A549 (cell line): Measurements from ENCODE around the gene GPX6. TPM values are rescaled to one million over a fixed set of nuclear protein-coding genes. Genes with fewer than 3 reads are reported as not detected.

Experiments
- ATAC-seq, 2 experiments: fragments of 200-7000 bp in 1 of 2; fragments of >200 bp in 1 of 2; cut with Nextera tagmentation in 1 of 2; cut with Tn5 transposase in 1 of 2; 3 replicates each; pipeline versions ENCODE4 v1.8.0 to v1.9.1; 2018 to 2020; ENCODE audit warnings: mild to moderate bottlenecking in 1 of 2, moderate library complexity in 1 of 2
- CTCF ChIA-PET: fragments of 300-600 bp; sonication (Branson Sonifier 250); formaldehyde crosslinking; extraction: SDS; loops from one replicate; lab custom pipeline; 2021; ENCODE audit warnings: antibody characterized with exemption, inconsistent platforms; lab: Yijun Ruan, JAX
- POLR2A ChIA-PET: fragments of 350-600 bp; formaldehyde crosslinking; extraction: SDS; loops from one replicate; lab custom pipeline; 2021; ENCODE audit warnings: antibody characterized with exemption, inconsistent platforms; lab: Yijun Ruan, JAX
- DNase-seq, 2 experiments: peaks; one replicate each; pipeline versions ENCODE4 v3.0.0 to v3.0.0-alpha.2; 2011 to 2016; ENCODE audit warnings: low read depth in 1 of 2, low spot score in 1 of 2
- FAIRE-seq: peaks from 2 replicates; lab custom pipeline; 2011; peaks lifted over from hg19 to GRCh38; lab: Jason Lieb, UNC
- H3K27ac ChIP-seq, 2 experiments: fragments of >200 bp; sonication (Bioruptor Twin); formaldehyde crosslinking; 3 replicates each; pipeline ENCODE4 v1.5.1; 2016 to 2017
- H3K4me1 ChIP-seq: fragments of >200 bp; sonication (Bioruptor Twin); formaldehyde crosslinking; 3 replicates; pipeline ENCODE4 v1.6.1; 2016
- H3K4me2 ChIP-seq: fragments of >200 bp; sonication (Bioruptor Twin); formaldehyde crosslinking; 3 replicates; pipeline ENCODE4 v1.6.1; 2016
- H3K4me3 ChIP-seq: fragments of >200 bp; sonication (Bioruptor Twin); formaldehyde crosslinking; 3 replicates; pipeline ENCODE4 v1.5.1; 2016
- H3K9me3 ChIP-seq: fragments of >200 bp; sonication (Bioruptor Twin); formaldehyde crosslinking; 3 replicates; pipeline ENCODE4 v1.6.1; 2016
- CBX8 ChIP-seq: fragments of 200-600 bp; sonication (generic); IDR thresholded peaks from 2 replicates; pipeline ENCODE4 v1.6.1; 2016
- CEBPB ChIP-seq, 2 experiments: fragments of >200 bp in 1 of 2; sonication (Bioruptor Twin) in 1 of 2; formaldehyde crosslinking in 1 of 2; IDR thresholded peaks; 2 replicates each; pipeline ENCODE4 v1.6.1; 2012 to 2016
- EHF ChIP-seq: fragments of 250-450 bp; sonication (Bioruptor Pico); IDR thresholded peaks from 2 replicates; pipeline ENCODE4 v1.5.0; 2020; ENCODE audit warnings: mild to moderate bottlenecking
- ELK1 ChIP-seq: fragments of 150-350 bp; IDR thresholded peaks from 2 replicates; pipeline ENCODE4 v1.6.1; 2014; ENCODE audit warnings: low read depth, mild to moderate bottlenecking, low read length
- ESRRA ChIP-seq: fragments of 150-350 bp; IDR thresholded peaks from 2 replicates; pipeline ENCODE4 v1.6.1; 2014; ENCODE audit warnings: mild to moderate bottlenecking, low read length, borderline replicate concordance
- GATA3 ChIP-seq: IDR thresholded peaks from 2 replicates; pipeline ENCODE4 v1.6.1; 2012; ENCODE audit warnings: borderline replicate concordance
- HDAC2 ChIP-seq: fragments of 200-600 bp; sonication (generic); IDR thresholded peaks from 2 replicates; pipeline ENCODE4 v1.6.1; 2016
- HES2 ChIP-seq: fragments of >200 bp; sonication (Bioruptor Twin); formaldehyde crosslinking; IDR thresholded peaks from 2 replicates; pipeline ENCODE4 v1.6.1; 2016
- HEYL ChIP-seq: fragments of 250-450 bp; sonication (Bioruptor Pico); IDR thresholded peaks from 2 replicates; pipeline ENCODE4 v1.8.0; 2021; ENCODE audit warnings: mild to moderate bottlenecking, moderate library complexity
- HOXA7 ChIP-seq: fragments of 250-450 bp; sonication (Bioruptor Pico); IDR thresholded peaks from 2 replicates; pipeline ENCODE4 v1.5.0; 2020; ENCODE audit warnings: mild to moderate bottlenecking, moderate library complexity
- HOXB13 ChIP-seq: fragments of 250-450 bp; sonication (Bioruptor Pico); IDR thresholded peaks from 2 replicates; pipeline ENCODE4 v1.5.0; 2020; ENCODE audit warnings: low read depth, mild to moderate bottlenecking, moderate library complexity
- HOXB5 ChIP-seq: fragments of 250-450 bp; sonication (Bioruptor Pico); IDR thresholded peaks from 2 replicates; pipeline ENCODE4 v1.5.0; 2020; ENCODE audit warnings: mild to moderate bottlenecking, moderate library complexity
- JUNB ChIP-seq: fragments of >200 bp; sonication (Bioruptor Twin); formaldehyde crosslinking; IDR thresholded peaks from 2 replicates; pipeline ENCODE4 v1.6.1; 2016
- KDM1A ChIP-seq: fragments of 200-600 bp; sonication (generic); IDR thresholded peaks from 2 replicates; pipeline ENCODE4 v1.6.1; 2016; ENCODE audit warnings: low read depth, mild to moderate bottlenecking
- KDM5A ChIP-seq: fragments of 200-600 bp; sonication (generic); IDR thresholded peaks from 2 replicates; pipeline ENCODE4 v1.6.1; 2016; ENCODE audit warnings: antibody characterized with exemption, mild to moderate bottlenecking
- MAZ ChIP-seq: fragments of 150-350 bp; IDR thresholded peaks from 2 replicates; pipeline ENCODE4 v1.6.1; 2014; ENCODE audit warnings: antibody characterized with exemption, low read depth, low read length, borderline replicate concordance
- NFE2L2 ChIP-seq: fragments of 150-350 bp; conservative IDR thresholded peaks from 2 replicates; pipeline ENCODE4 v1.6.1; 2014; ENCODE audit warnings: low read length
- POLR2A ChIP-seq: IDR thresholded peaks from 2 replicates; pipeline ENCODE4 v1.6.1; 2012; ENCODE audit warnings: mild to moderate bottlenecking, low read length
- RAD21 ChIP-seq, 2 experiments: fragments of >200 bp in 1 of 2; sonication (Bioruptor Twin) in 1 of 2; formaldehyde crosslinking in 1 of 2; IDR thresholded peaks in 1 of 2; conservative IDR thresholded peaks in 1 of 2; 2 replicates in 1 of 2; 3 replicates in 1 of 2; pipeline ENCODE4 v1.6.1; 2012 to 2018; ENCODE audit warnings: inconsistent platforms in 1 of 2
- REST ChIP-seq: fragments of 200-600 bp; sonication (generic); IDR thresholded peaks from 2 replicates; pipeline ENCODE4 v1.6.1; 2016; ENCODE audit warnings: antibody characterized with exemption, mild to moderate bottlenecking, moderate library complexity
- TFCP2L1 ChIP-seq: fragments of 250-450 bp; sonication (Bioruptor Pico); IDR thresholded peaks from 2 replicates; pipeline ENCODE4 v1.5.0; 2021; ENCODE audit warnings: mild to moderate bottlenecking
- ZSCAN20 ChIP-seq: fragments of 250-450 bp; sonication (Bioruptor Pico); IDR thresholded peaks from 2 replicates; pipeline ENCODE4 v1.8.0; 2022; ENCODE audit warnings: mild to moderate bottlenecking, moderate library complexity
- WGBS: methylation state at CpG from one replicate; pipeline ENCODE4 v1.1.6; 2017; ENCODE audit errors: missing lambda C conversion rate; 5-methylcytosine and 5-hydroxymethylcytosine counted together
- polyA plus RNA-seq, 4 experiments: library from polyadenylated mRNA; depleted of rRNA in 3 of 4; stranded (reverse); fragments of >200 nt; fragmentation: RNase III in 1 of 4; extraction: RNeasy Plus Mini Kit Qiagen cat#74134 plus additional on column Dnase treatment in 1 of 4; gene quantifications; 2 replicates in 3 of 4; 3 replicates in 1 of 4; pipeline ENCODE4 v1.2.3, GENCODE V29; 2011 to 2017
- TF ChIP-seq, protein P1 (sequence below): IDR thresholded peaks from 2 replicates; pipeline ENCODE4 v1.6.1; 2012; ENCODE audit warnings: low read depth, borderline replicate concordance
- TF ChIP-seq, protein P2 (sequence below): fragments of 250-450 bp; sonication (Bioruptor Pico); IDR thresholded peaks from 2 replicates; pipeline ENCODE4 v1.5.0; 2020; ENCODE audit warnings: low read depth, mild to moderate bottlenecking, moderate library complexity
- TF ChIP-seq, protein P3 (sequence below): fragments of 450-650 bp; IDR thresholded peaks from 2 replicates; pipeline ENCODE4 v1.6.1; 2014; ENCODE audit warnings: antibody characterized with exemption
- TF ChIP-seq, protein P4 (sequence below): fragments of >200 bp; sonication (Bioruptor Twin); formaldehyde crosslinking; IDR thresholded peaks from 3 replicates; pipeline ENCODE4 v1.5.1; 2016

The GPX6 gene
- polyA plus RNA-seq, 2 of the 4 experiments (the other 2 are of a cell fraction): not detected

DNA sequence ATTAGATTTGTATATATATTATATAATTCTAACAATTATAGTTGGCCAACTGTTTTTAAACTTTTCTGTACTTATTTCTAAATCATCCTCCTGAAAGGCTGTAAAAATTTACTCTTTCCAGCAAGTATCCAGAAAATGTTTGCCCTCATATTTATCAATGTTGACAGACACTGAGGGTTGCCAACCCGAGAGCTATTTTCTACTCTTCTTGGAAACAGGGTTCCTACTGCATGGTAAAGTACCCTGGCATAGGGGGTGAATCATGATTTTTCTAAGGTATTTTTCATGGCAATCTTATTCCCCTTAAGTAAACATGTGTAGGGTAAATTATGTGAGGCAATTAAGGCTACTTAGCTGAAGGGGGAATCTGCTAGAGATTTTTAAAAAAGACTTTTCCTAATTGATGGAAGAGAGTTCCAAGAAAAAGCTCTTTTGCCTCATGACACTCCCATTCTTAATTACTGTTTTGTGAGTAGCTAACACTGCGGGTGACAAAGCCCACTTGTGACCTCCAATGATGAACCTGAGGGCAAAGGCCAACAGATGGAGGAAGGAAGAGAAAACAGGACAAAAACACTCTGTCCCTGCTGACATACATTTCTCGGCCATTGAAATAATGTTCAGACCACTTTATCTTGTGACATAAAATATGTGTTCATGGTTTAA is 48.0 kb upstream of the GPX6 start:
- CTCF ChIA-PET: no interaction called here
- Histone ChIP-seq H3K4me2 (no peak overlapping the region), H3K27ac (no peak overlapping the region), H3K4me3 (no peak overlapping the region), H3K4me1 (peaks cover 8% of the 10 kb centered on the region), H3K9me3 (peaks cover 3% of the 10 kb centered on the region; the same call in 1 of the 3 replicates)
- DNase-seq (no peak), FAIRE-seq (no peak), ATAC-seq (no peak)
- WGBS: 29% methylated on average over 3 of the region's 3 CpGs
- TF ChIP-seq RAD21 (conservative IDR thresholded peaks at IDR 0.05 in 1 of 2, IDR thresholded peaks at IDR 0.05 in 1 of 2) (no peak), HES2 (no peak), POLR2A (no peak), HOXB13 (CRISPR knock-in tag) (no peak), HEYL (CRISPR knock-in tag) (no peak), CEBPB (IDR thresholded peaks at IDR 0.05) (no peak), HOXA7 (CRISPR knock-in tag) (no peak), ESRRA (no peak), ZSCAN20 (CRISPR knock-in tag) (no peak), ELK1 (no peak)
- TF ChIP-seq, protein P1, sequence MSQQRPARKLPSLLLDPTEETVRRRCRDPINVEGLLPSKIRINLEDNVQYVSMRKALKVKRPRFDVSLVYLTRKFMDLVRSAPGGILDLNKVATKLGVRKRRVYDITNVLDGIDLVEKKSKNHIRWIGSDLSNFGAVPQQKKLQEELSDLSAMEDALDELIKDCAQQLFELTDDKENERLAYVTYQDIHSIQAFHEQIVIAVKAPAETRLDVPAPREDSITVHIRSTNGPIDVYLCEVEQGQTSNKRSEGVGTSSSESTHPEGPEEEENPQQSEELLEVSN: no peak
- TF ChIP-seq, protein P2, sequence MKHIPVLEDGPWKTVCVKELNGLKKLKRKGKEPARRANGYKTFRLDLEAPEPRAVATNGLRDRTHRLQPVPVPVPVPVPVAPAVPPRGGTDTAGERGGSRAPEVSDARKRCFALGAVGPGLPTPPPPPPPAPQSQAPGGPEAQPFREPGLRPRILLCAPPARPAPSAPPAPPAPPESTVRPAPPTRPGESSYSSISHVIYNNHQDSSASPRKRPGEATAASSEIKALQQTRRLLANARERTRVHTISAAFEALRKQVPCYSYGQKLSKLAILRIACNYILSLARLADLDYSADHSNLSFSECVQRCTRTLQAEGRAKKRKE: no peak
- POLR2A ChIA-PET: no interaction called here

GRCh38 chr6:28558629-28559028 is 43.0 kb upstream of the GPX6 start:
- no peak overlapping the region for H3K27ac ChIP-seq
- H3K4me2 ChIP-seq: no peak overlapping the region
- H3K4me1 ChIP-seq: no peaks in the 10 kb centered on the region
- WGBS: 56% methylated on average over 3 of the region's 3 CpGs
- DNase-seq: no peak
- H3K9me3 ChIP-seq: no peaks in the 10 kb centered on the region
- ATAC-seq: no peak
- FAIRE-seq: no peak
- ChIA-PET POLR2A (no interaction called here), CTCF (no interaction called here)
- TF ChIP-seq MAZ (no peak), EHF (CRISPR knock-in tag) (no peak), NFE2L2 (no peak), KDM5A (no peak), KDM1A (no peak), HDAC2 (no peak), HOXB5 (CRISPR knock-in tag) (no peak), GATA3 (no peak), REST (no peak), CEBPB (IDR thresholded peaks at IDR 0.05) (no peak), TFCP2L1 (no peak), CBX8 (no peak), JUNB (no peak)
- TF ChIP-seq, protein P3, sequence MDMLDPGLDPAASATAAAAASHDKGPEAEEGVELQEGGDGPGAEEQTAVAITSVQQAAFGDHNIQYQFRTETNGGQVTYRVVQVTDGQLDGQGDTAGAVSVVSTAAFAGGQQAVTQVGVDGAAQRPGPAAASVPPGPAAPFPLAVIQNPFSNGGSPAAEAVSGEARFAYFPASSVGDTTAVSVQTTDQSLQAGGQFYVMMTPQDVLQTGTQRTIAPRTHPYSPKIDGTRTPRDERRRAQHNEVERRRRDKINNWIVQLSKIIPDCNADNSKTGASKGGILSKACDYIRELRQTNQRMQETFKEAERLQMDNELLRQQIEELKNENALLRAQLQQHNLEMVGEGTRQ: no peak
- TF ChIP-seq, protein P1: no peak
- TF ChIP-seq, protein P4, sequence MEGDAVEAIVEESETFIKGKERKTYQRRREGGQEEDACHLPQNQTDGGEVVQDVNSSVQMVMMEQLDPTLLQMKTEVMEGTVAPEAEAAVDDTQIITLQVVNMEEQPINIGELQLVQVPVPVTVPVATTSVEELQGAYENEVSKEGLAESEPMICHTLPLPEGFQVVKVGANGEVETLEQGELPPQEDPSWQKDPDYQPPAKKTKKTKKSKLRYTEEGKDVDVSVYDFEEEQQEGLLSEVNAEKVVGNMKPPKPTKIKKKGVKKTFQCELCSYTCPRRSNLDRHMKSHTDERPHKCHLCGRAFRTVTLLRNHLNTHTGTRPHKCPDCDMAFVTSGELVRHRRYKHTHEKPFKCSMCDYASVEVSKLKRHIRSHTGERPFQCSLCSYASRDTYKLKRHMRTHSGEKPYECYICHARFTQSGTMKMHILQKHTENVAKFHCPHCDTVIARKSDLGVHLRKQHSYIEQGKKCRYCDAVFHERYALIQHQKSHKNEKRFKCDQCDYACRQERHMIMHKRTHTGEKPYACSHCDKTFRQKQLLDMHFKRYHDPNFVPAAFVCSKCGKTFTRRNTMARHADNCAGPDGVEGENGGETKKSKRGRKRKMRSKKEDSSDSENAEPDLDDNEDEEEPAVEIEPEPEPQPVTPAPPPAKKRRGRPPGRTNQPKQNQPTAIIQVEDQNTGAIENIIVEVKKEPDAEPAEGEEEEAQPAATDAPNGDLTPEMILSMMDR: no peak
- no peak overlapping the region for H3K4me3 ChIP-seq
